Endothelial cell of umbilical vein (primary cell): ENCODE data around the gene RHOBTB1. TPM values are rescaled to one million over a fixed set of nuclear protein-coding genes. Genes with fewer than 3 reads are reported as not detected.

Experiments used
- BruUV-seq: library from RNA; stranded (reverse); fragments of 400-500 nt; replicated peaks from 2 replicates; lab custom pipeline; 2021; lab: Mats Ljungman, UMichigan
- CTCF ChIA-PET: fragments of 300-600, 350-600 bp; sonication (Branson Sonifier 250); formaldehyde crosslinking; loops from one replicate; lab custom pipeline; 2021; ENCODE audit warnings: antibody characterized with exemption, inconsistent platforms; lab: Charles Lee
- POLR2A ChIA-PET: fragments of 300-600, 350-600 bp; sonication (Branson Sonifier 250); formaldehyde crosslinking; loops from one replicate; lab custom pipeline; 2021; ENCODE audit warnings: antibody characterized with exemption, inconsistent platforms; lab: Charles Lee
- DNase-seq: peaks from one replicate; pipeline ENCODE4 v3.0.0-alpha.2; 2011; ENCODE audit warnings: low read depth, low spot score
- FAIRE-seq: peaks from 2 replicates; lab custom pipeline; 2011; peaks lifted over from hg19 to GRCh38; lab: Jason Lieb, UNC
- H2AFZ ChIP-seq: 2 replicates; pipeline ENCODE4 v1.6.0; 2012; ENCODE audit warnings: low read depth, low read length, control low read depth, inconsistent platforms
- H3K27ac ChIP-seq: 2 replicates; pipeline ENCODE4 v1.5.1; 2011; ENCODE audit warnings: low read depth, mild to moderate bottlenecking, control low read depth, low read length, moderate library complexity; ENCODE audit not compliant: insufficient read depth
- H3K27me3 ChIP-seq, 2 experiments: 2 replicates each; pipeline versions ENCODE4 v1.6.0 to v1.6.1; 2011; ENCODE audit warnings: low read length in 2 of 2, mixed read lengths in 1 of 2; ENCODE audit not compliant: control insufficient read depth in 2 of 2, insufficient read depth in 2 of 2
- H3K36me3 ChIP-seq, 2 experiments: 2 replicates in 1 of 2; 3 replicates in 1 of 2; pipeline ENCODE4 v1.5.1; 2011; ENCODE audit warnings: low read length in 2 of 2, mild to moderate bottlenecking in 1 of 2, moderate library complexity in 1 of 2; ENCODE audit not compliant: control insufficient read depth in 2 of 2, insufficient read depth in 2 of 2; ENCODE audit errors: extremely low read depth in 1 of 2
- H3K4me1 ChIP-seq: 3 replicates; pipeline ENCODE4 v1.5.1; 2011; ENCODE audit warnings: mild to moderate bottlenecking, low read length; ENCODE audit not compliant: control insufficient read depth, insufficient read depth; ENCODE audit errors: extremely low read depth
- H3K4me2 ChIP-seq: 2 replicates; pipeline ENCODE4 v1.6.1; 2011; ENCODE audit warnings: low read length, control low read depth, mixed read lengths; ENCODE audit not compliant: insufficient read depth
- H3K4me3 ChIP-seq, 3 experiments: fragments of 200-600 bp in 1 of 3; sonication (generic), shearing (Covaris generic) in 1 of 3; replicated peaks in 1 of 3; 2 replicates each; pipeline ENCODE4 v1.5.1; 2011 to 2016; ENCODE audit warnings: control low read depth in 3 of 3, low read length in 3 of 3, mild to moderate bottlenecking in 2 of 3, inconsistent platforms in 1 of 3, low read depth in 1 of 3, moderate library complexity in 1 of 3; ENCODE audit not compliant: insufficient read depth in 1 of 3
- H3K79me2 ChIP-seq: 2 replicates; pipeline ENCODE4 v1.6.0; 2012; ENCODE audit warnings: low read length, inconsistent platforms; ENCODE audit not compliant: control insufficient read depth, insufficient read depth
- H3K9ac ChIP-seq: replicated peaks from 2 replicates; pipeline ENCODE3; 2011; ENCODE audit warnings: low read length, control low read depth; ENCODE audit not compliant: insufficient read depth; ENCODE audit errors: extremely low read depth
- H3K9me1 ChIP-seq: replicated peaks from 3 replicates; pipeline ENCODE4 v1.6.0; 2011; ENCODE audit warnings: mild to moderate bottlenecking, low read length; ENCODE audit not compliant: control insufficient read depth, insufficient read depth; ENCODE audit errors: extremely low read depth
- H3K9me3 ChIP-seq: replicated peaks from 2 replicates; pipeline ENCODE4 v1.5.1; 2012; ENCODE audit warnings: low read length, inconsistent platforms; ENCODE audit not compliant: control insufficient read depth, insufficient read depth
- H4K20me1 ChIP-seq: replicated peaks from 2 replicates; pipeline ENCODE3; 2011; ENCODE audit warnings: mild to moderate bottlenecking, low read length; ENCODE audit not compliant: control insufficient read depth, insufficient read depth; ENCODE audit errors: extremely low read depth
- CTCF ChIP-seq, 2 donors: IDR thresholded peaks; 1 replicate in 1 of 2; 2 replicates in 1 of 2; pipeline ENCODE4 v1.5.1; 2011; ENCODE audit warnings: low read length in 2 of 2, mild to moderate bottlenecking in 2 of 2, moderate library complexity in 2 of 2, control low read depth in 1 of 2, inconsistent platforms in 1 of 2, low read depth in 1 of 2; ENCODE audit not compliant: insufficient read depth in 1 of 2; ENCODE audit errors: extremely low read depth in 1 of 2
- EZH2 ChIP-seq: IDR thresholded peaks from 2 replicates; pipeline ENCODE4 v1.6.1; 2012; ENCODE audit warnings: borderline replicate concordance, low read depth, mild to moderate bottlenecking, moderate library complexity, low read length, inconsistent platforms; ENCODE audit not compliant: severe bottlenecking
- FOS ChIP-seq: IDR thresholded peaks from 2 replicates; pipeline ENCODE4 v1.6.1; 2011; ENCODE audit warnings: mild to moderate bottlenecking, low read length, moderate library complexity, borderline replicate concordance; ENCODE audit not compliant: insufficient read depth
- GATA2 ChIP-seq: IDR thresholded peaks from 2 replicates; pipeline ENCODE4 v1.7.0; 2011; ENCODE audit warnings: low read depth, mild to moderate bottlenecking, moderate library complexity, mixed read lengths, low read length; ENCODE audit not compliant: insufficient read length, insufficient read depth
- JUN ChIP-seq: IDR thresholded peaks from 2 replicates; pipeline ENCODE4 v1.6.1; 2011; ENCODE audit warnings: borderline replicate concordance, low read depth; ENCODE audit not compliant: insufficient read length, insufficient read depth
- MAX ChIP-seq: IDR thresholded peaks from 2 replicates; pipeline ENCODE4 v1.6.1; 2011; ENCODE audit not compliant: insufficient read depth, insufficient read length
- MYC ChIP-seq: IDR thresholded peaks from one replicate; pipeline ENCODE4 v1.6.1; 2011; ENCODE audit warnings: mild to moderate bottlenecking, low read depth, low read length
- POLR2A ChIP-seq: IDR thresholded peaks from 2 replicates; pipeline ENCODE4 v1.6.1; 2012; ENCODE audit warnings: low read depth, mild to moderate bottlenecking, control low read depth, low read length
- POLR2AphosphoS5 ChIP-seq: IDR thresholded peaks from 2 replicates; pipeline ENCODE4 v1.6.1; 2012; ENCODE audit warnings: low read depth, mild to moderate bottlenecking, control low read depth, low read length, moderate library complexity; ENCODE audit not compliant: insufficient read depth
- dilution Hi-C: fragments of 300-500 bp; cut with MboI; formaldehyde crosslinking; loops from one replicate; pipeline ENCODE4 v1.15.0; 2019; ENCODE audit warnings: low sequenced_read_pairs; ENCODE audit not compliant: extremely low pct_ligation_motif_present
- intact Hi-C: fragments of 100-400 bp; cut with micrococcal nuclease; formaldehyde crosslinking; loops from one replicate; pipeline ENCODE4 v1.10.0; 2022
- polyA plus RNA-seq, 4 experiments: library from polyadenylated mRNA; depleted of rRNA in 3 of 4; stranded (reverse) in 3 of 4; unstranded in 1 of 4; fragments of >200 nt; gene quantifications; 2 replicates each; pipeline versions ENCODE4 v1.2.1 to v1.2.3, GENCODE V29; 2011 to 2012; ENCODE audit warnings: missing spikeins in 1 of 4
- total RNA-seq: library from RNA; stranded (reverse); gene quantifications from 2 replicates; pipeline ENCODE4 v1.2.3, GENCODE V29; 2021

Gene RHOBTB1
- total and polyA plus RNA-seq, 2 donors (not counting 3 experiments of a cell fraction or from before 2014, with no cell fraction given), result 21.2 to 31.0 TPM

GRCh38 chr10:60878224-60878623 is 65.8 kb downstream of the RHOBTB1 start:
- H4K20me1 ChIP-seq, result no peaks in the 10 kb centered on the region
- no peaks in the 10 kb centered on the region for H3K4me1 ChIP-seq
- TF ChIP-seq POLR2A (no peak), MAX (no peak), JUN (no peak), MYC (no peak), EZH2 (no peak), POLR2AphosphoS5 (no peak), GATA2 (no peak), CTCF (IDR thresholded peaks at IDR 0.05; ENCODE audit: extremely low read depth in 1 of 2, insufficient read depth in 1 of 2, low read depth in 1 of 2, low read length in 2 of 2) (no peak), FOS (no peak)
- H3K27ac ChIP-seq, result no peak overlapping the region
- H3K36me3 ChIP-seq, result peaks cover 2% of the 10 kb centered on the region in 2 experiments
- no peak overlapping the region for H3K4me2 ChIP-seq
- FAIRE-seq, result no peak
- intact Hi-C loops (no loop called here), dilution Hi-C loops (no loop called here)
- CTCF ChIA-PET, result no interaction called here
- H3K79me2 ChIP-seq, result no peaks in the 10 kb centered on the region
- H3K9me3 ChIP-seq, result no peaks in the 10 kb centered on the region
- DNase-seq, result no peak
- no peak overlapping the region for H2AFZ ChIP-seq
- POLR2A ChIA-PET, result no interaction called here
- no peaks in the 10 kb centered on the region for H3K27me3 ChIP-seq
- no TSS peak for BruUV-seq
- H3K4me3 ChIP-seq, result no peak overlapping the region
- H3K9ac ChIP-seq, result no peak overlapping the region
- no peaks in the 10 kb centered on the region for H3K9me1 ChIP-seq
